GM19043 (cell line): ENCODE data around the gene ZNF443.
"Not testable (repeated sequence)": the region's sequence is repeated elsewhere in the genome, so short reads cannot be mapped to it uniquely, and the experiment has no call there.

ENCODE experiments used
- ATAC-seq: cut with Tn5 transposase; IDR thresholded peaks from one replicate; pipeline ENCODE4 v1.9.1; 2021; ENCODE audit warnings: low read depth; ENCODE audit not compliant: unreplicated experiment

ZNF443 gene

DNA sequence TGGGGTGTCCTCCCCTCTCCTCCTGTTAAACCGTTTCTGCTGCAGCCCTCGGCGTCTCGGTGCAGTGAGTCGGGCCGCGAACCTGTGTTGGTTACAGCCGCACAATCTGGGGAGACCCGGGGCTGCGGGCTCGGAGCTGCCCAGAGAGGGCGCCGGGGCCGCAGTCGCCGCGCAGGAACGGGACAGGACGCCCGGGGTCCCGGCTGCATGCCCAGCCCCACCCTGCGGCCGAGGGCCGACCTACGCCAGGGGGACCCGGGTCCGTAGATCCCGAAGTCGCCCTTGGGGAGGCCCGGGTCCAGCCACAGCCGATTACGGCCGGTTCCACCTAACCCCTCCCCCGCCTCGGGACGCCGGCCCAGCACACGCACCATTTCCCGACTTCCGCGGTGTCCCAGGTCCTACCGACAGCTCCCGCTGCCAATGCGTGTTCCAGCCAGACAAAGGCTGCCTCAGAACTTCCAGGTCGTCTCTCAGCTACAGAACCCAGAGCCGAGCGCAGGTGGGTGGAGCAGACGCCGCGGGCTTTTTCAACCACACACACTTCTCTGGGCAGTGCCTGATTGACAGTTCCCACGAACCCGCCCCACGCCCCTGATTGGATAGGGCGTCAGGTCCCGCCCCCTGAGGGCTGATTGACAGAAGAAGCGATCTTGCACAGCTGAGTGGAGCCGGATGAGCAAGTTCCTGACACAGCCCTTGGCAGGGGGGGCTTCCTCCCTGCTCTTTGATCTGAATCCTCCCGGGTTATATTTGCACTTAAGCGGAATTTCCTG, at the start of gene ZNF443:
Gene ZNF443, minus strand, starts transcription at position 481 of the 776 bp plus-strand sequence. Its CDS starts 107 bp downstream, at position 374.
- ATAC-seq, result peak; percentile 87

DNA sequence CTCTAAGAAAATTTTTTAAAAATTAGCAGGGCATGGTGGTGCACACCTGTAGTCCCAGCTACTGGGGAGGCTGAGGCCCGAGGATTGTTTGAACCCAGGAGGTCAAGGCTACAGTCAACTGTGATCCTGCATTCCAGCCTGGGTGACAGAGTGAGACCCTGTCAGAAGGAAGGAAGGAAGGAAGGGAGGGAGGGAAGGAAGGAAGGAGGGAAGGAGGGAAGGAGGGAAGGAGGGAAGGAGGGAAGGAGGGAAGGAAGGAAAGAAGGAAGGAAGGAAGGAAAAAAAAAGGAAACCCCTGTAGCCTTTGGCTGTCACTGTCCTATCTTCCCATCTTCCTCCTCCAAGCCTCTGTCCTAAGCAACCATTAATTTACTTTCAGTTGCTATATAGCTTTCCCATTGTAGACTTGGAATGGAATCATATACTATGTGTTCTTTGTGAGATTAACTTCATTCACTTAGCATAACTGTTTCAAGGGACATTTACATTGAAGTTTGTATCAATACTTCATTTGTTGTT, 45.5 kb upstream of the ZNF443 start:
- not testable (repeated sequence) for ATAC-seq

DNA sequence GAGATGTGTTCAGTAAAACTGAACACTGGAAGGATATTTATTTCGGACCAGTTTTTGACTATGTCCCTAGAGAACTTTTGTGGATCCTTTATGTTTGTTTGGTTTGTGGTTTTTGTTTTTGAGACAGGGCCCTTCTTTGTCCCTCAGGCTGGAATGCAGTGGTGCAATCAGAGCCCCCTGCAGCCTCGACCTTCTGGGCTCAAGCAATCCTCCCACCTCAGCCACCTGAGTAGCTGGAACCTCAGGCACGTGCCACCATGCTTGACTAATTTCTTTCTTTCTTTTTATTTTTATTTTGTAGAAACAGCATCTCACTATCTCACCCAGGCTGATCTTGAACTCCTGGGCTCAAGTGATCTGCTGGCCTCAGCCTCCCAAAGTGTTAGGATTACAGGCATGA, 44.8 kb upstream of the ZNF443 start:
- ATAC-seq, result no peak

DNA sequence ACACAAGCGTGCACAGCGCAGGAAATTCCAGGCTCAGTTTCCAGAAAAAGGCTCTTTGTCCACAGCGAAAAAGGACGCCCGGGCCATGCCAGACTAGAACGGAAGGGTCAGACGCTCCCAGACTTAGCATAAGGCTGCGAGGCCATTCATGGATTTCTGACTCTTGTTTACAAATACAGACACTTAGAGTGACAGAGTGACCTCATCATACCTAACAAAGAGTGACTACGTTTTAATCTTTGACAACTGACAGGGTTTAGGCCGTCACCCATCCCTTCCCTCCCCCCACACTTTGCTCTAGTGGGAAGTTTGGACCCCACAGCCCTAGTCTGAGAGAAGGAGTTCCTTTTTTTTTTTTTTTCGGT, 44.2 kb upstream of the ZNF443 start:
- ATAC-seq, result no peak

DNA sequence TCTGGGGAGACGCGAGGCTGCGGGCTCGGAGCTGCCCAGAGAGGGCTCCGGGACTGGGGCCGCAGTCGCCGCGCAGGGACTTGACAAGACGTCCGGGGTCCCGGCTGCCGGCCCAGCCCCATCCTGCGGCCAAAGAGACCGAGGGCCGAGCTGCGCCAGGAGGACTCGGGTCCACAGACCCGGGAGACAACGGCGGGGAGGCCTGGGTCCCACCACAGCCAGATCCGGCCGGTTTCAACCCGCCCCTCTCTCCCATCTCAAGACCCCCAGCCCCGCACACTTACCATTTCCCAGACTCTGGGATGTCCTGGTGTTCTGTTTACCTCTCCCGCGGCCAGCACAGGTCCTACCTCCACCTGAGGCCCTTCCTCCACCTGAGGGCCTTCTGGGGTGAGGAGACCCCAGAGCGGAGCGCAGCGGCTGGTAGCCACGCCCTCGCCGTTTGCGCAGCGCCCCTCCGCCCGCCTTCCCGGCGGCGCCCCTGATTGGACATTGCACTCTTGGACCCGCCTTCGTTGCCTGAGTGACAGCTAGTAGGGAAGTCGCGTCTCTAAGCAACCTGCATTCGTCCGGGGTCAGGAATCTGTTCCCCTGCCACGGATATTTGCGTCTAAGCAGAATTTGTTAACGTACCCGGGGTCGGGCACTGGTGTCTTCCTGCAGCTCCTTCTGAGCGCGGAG, 43.7 kb upstream of the ZNF443 start, which contains the start of gene ZNF709:
Gene ZNF709, minus strand, starts transcription at position 446 of the 681 bp plus-strand sequence. Its CDS starts 159 bp downstream, at position 287.
- ATAC-seq, result peak; percentile 86

DNA sequence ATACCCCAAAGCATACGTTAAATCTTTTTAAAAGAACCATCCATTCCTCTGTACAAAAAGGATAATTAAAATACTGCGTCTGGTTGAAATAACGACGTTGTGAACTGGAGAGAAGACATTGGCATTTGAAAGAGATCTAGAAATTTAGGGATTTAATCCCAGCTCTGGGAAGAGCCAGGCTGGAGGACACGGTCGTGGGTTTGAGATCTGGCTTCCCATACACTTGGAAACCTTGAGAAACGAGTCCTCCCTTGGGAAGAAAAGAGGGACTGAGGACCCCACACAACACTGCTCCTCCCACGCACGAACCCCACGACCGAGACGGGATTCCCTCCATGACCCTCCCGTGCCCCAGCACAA, 43.2 kb upstream of the ZNF443 start:
- ATAC-seq, result no peak

DNA sequence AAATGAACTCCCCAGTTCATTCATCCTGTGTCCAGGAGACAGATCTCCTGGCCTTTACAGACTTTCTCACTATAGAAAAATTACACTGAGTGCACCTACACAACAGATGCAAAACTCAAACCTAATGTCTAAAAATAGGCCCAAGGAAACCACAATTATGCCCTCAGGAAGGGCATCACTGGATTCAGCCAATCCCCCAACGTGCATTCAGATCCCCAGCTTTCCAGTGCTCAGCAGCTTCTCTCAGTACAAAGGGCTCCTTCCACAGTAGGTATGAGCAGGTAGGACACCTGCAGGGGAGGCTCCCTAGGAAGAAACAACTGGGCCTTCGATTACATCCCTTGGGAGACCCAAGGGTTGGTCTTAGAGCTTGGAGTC, 41.7 kb upstream of the ZNF443 start:
- ATAC-seq, result no peak

DNA sequence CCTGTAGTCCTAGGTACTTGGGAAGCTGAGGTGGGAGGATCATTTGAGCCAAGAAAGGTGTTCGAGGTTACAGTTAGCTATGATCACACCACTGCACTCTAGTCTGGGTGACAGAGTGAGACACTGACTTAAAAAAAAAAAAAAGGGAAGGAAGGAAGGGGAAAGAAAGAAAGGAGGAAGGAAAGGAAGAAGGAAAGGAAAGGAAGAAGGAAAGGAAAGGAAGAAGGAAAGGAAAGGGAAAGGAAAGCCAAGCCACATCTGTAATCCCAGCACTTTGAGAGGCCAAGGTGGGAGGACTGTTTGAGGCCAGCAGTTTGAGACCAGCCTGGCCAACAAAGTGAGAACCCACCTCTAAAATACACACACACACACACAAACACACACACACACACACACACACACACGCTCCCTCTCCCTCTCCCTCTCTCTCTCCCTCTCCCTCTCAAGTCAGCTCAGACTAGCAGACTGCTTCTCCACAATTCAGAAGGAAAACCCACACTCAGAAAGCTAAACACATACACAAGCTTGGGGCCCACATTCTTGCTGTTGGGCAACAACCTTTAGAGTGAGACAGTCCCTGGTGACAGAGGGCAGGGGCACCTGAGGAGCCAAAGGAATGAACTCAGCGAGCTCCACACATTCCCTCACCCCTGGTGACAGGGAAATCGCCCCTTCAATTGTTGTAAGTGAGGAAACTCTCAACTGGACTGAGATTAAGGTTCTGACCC, 41.1 kb upstream of the ZNF443 start:
- no peak for ATAC-seq

DNA sequence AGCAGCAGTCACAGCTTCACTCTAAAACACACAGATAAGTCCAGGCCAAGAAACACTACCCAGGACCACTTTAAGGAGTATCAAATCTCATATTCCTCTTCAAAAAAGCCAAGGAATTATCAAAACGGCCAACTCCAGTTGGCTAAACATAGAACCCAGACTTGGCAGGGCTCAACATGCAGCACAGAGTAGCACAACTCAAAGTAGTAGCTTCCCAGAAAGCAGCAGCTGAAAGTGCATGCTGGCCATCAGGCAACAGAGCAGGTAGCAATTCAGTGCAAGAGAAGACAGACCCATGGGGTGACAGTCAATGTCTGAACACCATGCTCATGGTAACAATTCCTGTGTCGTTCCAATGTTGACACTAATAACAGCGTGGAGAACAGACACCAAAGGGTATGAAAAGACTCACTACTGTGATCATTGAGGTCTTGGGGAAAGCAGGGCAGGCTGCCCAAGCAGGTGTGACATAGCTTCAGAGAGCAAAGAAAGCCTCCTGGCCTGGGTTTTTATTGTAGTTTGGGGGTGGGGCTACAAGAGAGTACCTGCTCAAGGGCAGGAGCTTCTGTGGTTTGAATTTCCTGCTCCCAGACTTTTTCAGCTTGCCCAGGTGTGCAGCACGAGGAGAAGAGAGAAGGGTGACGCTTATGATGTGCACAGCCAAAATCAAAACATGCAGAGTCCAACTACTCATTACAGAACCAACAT, 37.6 kb upstream of the ZNF443 start:
- no peak for ATAC-seq

DNA sequence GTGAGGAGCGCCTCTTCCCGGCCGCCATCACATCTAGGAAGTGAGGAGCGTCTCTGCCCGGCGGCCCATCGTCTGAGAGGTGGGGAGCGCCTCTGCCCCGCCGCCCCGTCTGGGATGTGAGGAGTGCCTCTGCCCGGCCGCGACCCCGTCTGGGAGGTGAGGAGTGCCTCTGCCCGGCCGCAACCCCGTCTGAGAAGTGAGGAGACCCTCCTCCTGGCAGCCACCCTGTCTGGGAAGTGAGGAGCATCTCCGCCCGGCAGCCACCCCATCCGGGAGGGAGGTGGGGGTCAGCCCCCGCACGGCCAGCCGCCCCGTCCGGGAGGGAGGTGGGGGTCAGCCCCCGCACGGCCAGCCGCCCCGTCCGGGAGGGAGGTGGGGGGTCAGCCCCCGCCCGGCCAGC, 26.8 kb upstream of the ZNF443 start:
- not testable (repeated sequence) for ATAC-seq

DNA sequence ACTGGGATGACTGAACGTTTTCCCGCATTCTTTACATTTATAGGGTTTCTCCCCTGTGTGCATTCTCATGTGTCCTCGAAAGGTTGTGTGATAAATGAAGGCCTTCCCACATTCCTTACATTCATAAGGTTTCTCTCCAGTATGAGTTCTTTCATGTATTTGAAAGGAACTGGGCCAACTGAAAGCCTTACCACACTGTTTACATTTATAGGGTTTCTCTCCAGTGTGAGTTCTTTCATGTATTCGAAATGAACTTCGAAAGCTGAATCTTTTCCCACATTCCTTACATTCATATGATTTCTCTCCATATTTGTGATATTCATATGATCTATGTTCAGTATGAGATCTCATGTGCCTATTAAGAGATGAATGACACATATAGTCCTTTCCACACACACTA, 24.4 kb upstream of the ZNF443 start:
- no peak for ATAC-seq

DNA sequence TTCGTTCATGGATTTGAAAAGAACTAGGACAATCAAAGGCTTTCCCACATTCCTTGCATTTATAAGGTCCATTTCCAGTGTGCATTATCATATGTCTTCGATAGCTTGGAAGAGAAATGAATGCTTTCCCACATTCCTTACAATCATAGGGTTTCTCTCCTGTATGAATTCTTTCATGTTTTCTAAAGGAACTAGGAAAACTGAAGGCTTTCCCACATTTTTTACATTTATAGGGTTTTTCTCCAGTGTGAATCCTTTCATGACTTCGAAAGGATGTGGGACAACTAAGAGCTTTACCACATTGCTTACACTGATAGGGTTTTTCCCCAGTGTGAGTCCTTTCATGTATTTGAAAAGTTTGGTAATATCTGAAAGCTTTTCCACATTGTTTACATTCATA, 23.9 kb upstream of the ZNF443 start:
- ATAC-seq, result no peak

DNA sequence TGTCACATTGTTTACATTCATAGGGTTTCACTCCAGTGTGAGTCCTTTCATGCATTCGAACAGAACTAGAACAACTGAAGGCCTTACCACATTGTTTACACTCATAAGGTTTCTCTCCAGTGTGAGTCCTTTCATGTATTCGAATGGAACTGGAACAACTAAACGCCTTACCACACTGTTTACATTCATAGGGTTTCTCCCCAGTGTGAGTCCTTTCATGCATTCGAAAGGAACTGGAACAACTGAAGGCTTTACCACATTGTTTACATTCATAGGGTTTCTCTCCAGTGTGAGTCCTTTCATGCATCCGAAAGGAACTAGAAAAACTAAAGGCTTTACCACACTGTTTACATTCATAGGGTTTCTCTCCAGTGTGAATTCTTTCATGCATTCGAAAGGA, 23.3 kb upstream of the ZNF443 start:
- ATAC-seq, result not testable (repeated sequence)

DNA sequence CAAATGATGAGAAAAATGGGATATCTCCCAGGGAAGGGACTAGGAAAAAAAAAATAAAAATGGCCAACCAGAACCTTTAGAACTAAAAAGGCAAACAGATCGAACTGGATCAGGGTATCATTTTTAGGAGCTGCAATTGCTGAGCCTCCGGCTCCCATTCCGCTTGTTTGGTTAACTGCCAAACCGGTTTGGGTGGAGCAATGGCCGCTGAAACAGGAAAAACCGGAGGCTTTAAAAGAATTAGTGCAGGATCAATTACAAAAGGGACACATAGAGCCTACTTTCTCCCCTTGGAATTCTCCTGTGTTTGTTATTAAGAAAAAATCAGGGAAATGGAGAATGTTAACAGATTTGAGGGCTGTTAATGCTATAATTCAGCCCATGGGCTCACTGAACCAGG, 12.7 kb upstream of the ZNF443 start:
- ATAC-seq, result no peak

DNA sequence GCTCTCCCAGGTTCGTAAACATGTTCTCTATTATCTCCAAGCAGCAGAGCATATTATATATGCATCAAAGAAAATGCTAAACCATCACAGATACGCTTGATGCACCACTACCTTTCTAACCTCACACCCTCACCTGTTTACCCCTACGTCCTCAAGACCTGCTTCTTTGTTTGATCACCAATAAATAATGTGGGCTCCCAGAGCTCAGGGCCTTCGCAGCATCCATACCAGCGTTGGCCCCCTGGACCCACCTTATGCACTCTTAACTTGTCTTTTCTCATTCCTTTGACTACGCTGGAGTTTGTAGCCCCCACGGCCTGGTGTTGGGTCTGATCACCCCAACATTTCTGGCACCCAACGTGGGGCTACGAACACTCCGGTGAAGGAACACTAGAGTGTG, 10.0 kb upstream of the ZNF443 start:
- ATAC-seq, result no peak

DNA sequence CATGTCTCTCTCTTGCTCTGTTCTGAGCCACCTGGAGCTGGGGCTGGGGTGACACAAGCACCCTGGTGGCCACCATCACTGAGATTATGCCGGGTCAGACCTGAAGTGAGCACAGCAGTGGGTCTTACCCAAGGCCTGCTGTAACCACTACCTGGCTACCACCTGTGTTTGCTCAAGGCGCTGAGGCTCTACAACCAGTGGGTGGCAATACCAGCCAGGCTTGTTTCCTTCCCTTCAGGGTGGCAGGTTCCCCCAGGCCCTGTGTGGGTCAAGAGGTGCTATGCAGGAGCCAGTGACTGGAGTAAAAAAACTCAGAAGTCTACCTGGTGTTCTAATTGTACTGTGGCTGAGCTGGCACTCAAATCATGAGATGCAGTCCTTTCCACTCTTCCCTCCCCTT, 8.0 kb upstream of the ZNF443 start:
- ATAC-seq, result no peak

DNA sequence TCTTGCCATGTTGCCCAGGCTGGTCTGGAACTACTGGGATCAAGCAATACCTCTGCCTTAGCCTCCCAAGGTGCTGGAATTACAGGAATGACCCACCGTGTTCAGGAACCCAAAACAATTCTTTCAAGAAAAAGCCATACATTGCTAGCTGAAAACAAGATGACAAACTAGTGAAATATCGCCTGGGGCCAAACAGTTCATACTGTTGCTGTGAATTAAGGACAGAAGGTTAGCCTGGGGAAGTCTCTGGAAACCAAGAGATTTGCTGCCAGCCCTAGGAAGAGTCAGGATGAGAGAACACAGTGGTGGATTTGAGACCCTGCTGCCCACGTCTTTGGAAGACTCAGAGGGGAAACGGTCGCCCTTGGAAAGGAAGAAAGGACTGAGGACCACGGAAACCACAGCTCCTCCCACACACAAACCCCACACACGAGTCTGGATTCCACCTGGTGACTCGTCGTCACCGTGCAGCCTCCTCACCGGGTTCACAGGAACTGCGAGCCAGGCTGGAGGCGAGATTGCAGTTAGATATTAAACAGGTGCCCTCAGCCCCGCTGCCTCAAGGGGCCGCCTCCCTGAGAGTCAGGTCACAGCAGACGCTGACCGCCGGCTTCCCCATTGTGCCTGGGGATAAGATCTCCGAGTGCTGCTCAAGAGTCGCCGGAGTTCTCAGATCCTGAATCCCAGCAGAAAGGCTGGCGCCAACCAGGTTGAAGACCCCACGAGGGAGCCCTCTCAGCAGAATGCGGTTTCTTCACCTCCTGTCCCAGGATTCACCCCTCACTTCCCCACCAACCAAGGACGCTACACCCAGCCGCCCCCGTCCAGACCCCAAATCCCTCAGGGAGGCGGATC, 908 bp downstream of the ZNF443 start:
- ATAC-seq, result not testable (repeated sequence)

DNA sequence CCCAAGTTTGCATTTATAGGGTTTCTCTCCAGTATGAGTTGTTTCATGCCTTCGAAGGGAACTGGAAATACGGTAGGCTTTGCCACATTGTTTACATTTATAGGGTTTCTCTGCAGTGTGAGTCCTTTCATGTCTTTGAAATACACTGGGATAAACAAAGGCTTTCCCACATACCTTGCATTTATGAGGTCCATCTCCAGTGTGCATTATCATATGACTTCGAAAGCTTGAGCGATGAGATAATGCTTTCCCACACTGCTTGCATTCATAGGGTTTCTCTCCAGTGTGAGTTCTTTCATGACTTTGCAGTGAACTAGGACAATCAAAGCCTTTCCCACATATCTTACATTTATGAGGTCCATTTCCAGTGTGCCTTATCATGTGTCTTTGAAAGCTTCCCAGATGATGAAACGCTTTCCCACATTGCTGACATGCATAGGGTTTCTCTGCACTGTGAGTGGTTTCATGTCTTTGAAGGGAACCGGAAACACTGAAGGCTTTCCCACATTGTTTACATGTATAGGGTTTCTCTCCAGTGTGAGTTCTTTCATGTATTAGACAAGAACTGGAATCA, 10.0 kb downstream of the ZNF443 start:
- not testable (repeated sequence) for ATAC-seq

DNA sequence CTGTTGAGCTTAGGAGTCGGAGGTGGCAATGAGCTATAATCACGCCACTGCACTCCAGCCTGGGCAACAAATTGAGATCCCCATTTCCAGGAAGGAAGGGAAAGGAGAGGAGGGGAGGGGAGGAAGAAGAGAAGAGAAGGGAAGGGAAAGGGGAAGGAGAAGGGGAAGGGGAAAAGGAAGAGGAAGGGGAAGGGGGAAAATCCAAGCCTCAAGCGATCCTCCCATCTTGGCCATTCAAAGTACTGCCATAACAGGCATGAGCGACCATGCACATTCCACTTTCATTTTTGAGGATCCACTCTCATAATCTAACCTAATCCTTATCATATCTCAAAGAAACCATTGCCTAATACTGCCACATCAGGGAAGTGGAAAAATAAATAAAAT, 14.9 kb downstream of the ZNF443 start:
- ATAC-seq, result no peak
